Caki2 (cell line): Measurements from ENCODE around the gene TRANK1. TPM values are rescaled to one million over a fixed set of nuclear protein-coding genes. Genes with fewer than 3 reads are reported as not detected.
"Not testable (repeated sequence)": the region's sequence is repeated elsewhere in the genome, so short reads cannot be mapped to it uniquely, and the experiment has no call there.

ENCODE experiments used
- DNase-seq: peaks from one replicate; pipeline ENCODE4 v3.0.0-alpha.2; 2015; ENCODE audit warnings: low read depth
- in situ Hi-C: cut with HindIII; loops from 2 replicates; pipeline ENCODE4 v1.10.0; 2016; ENCODE audit warnings: low sequenced_read_pairs, low pct_unique_long_range_greater_than_20kb, mixed read lengths
- total RNA-seq: library from RNA; depleted of rRNA; stranded (reverse); fragments of >200 nt; shearing (Covaris generic); gene quantifications from 2 replicates; pipeline ENCODE4 v1.2.3, GENCODE V29; 2014; ENCODE audit warnings: low replicate concordance; rRNA removed

The TRANK1 gene
- total RNA-seq, result 4.0 and 16.1 TPM in 2 replicates

DNA sequence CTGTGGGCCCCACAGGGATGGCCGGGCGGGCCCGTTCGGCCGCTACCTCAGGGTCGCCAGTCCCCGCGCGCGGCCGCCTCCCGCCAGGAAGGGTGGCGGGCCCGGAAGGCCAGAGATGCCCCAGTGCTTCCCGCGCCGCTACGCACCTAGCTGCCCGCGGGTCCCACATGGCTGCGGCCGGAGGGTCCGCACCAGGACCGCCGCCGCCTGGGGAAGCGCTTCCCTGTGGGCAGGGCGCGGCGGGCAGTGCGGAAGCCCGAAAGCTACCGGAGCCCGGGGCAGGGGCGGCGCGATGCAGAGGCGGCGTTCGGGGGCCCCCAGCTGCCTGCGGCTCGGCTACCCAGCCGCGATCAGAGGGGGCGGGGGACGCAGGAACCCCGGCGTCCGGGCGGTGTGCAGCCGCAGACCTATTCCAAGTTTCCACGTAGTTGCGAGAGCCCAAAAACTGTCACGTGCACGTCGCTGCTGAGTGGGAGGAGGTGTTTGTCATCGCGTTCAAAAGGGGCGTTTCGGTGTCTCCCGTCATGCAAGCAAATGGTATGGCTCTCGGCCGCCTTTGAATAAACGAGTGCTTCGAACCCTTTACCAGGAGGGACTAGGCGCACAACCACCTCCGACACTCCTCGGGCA lies at the start of gene TRANK1:
TRANK1 (minus strand) TSS at position 414 of the 630 bp plus-strand sequence; CDS start at position 169, 245 bp downstream.
- in situ Hi-C loops, result no loop called here
- peak; percentile 20 for DNase-seq

DNA sequence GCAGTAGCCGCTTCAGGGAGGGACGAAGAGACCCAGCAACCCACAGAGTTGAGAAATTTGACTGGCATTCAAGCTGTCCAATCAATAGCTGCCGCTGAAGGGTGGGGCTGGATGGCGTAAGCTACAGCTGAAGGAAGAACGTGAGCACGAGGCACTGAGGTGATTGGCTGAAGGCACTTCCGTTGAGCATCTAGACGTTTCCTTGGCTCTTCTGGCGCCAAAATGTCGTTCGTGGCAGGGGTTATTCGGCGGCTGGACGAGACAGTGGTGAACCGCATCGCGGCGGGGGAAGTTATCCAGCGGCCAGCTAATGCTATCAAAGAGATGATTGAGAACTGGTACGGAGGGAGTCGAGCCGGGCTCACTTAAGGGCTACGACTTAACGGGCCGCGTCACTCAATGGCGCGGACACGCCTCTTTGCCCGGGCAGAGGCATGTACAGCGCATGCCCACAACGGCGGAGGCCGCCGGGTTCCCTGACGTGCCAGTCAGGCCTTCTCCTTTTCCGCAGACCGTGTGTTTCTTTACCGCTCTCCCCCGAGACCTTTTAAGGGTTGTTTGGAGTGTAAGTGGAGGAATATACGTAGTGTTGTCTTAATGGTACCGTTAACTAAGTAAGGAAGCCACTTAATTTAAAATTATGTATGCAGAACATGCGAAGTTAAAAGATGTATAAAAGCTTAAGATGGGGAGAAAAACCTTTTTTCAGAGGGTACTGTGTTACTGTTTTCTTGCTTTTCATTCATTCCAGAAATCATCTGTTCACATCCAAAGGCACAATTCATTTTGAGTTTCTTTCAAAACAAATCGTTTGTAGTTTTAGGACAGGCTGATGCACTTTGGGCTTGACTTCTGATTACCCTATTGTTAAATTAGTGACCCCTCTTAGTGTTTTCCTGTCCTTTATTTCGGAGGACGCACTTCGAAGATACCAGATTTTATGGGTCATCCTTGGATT lies 48.8 kb upstream of the TRANK1 start, which contains the start of gene MLH1:
MLH1 (plus strand) TSS at position 193 of the 958 bp plus-strand sequence; CDS start at position 223, 30 bp downstream.
- in situ Hi-C loops, result no loop called here
- peak; percentile 100 for DNase-seq

DNA sequence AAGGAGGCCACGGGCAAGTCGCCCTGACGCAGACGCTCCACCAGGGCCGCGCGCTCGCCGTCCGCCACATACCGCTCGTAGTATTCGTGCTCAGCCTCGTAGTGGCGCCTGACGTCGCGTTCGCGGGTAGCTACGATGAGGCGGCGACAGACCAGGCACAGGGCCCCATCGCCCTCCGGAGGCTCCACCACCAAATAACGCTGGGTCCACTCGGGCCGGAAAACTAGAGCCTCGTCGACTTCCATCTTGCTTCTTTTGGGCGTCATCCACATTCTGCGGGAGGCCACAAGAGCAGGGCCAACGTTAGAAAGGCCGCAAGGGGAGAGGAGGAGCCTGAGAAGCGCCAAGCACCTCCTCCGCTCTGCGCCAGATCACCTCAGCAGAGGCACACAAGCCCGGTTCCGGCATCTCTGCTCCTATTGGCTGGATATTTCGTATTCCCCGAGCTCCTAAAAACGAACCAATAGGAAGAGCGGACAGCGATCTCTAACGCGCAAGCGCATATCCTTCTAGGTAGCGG lies 48.0 kb upstream of the TRANK1 start, which contains the start of gene EPM2AIP1:
EPM2AIP1 (minus strand) TSS at position 326 of the 520 bp plus-strand sequence; CDS start at position 272, 54 bp downstream.
- no peak for DNase-seq
- in situ Hi-C loops, result no loop called here

DNA sequence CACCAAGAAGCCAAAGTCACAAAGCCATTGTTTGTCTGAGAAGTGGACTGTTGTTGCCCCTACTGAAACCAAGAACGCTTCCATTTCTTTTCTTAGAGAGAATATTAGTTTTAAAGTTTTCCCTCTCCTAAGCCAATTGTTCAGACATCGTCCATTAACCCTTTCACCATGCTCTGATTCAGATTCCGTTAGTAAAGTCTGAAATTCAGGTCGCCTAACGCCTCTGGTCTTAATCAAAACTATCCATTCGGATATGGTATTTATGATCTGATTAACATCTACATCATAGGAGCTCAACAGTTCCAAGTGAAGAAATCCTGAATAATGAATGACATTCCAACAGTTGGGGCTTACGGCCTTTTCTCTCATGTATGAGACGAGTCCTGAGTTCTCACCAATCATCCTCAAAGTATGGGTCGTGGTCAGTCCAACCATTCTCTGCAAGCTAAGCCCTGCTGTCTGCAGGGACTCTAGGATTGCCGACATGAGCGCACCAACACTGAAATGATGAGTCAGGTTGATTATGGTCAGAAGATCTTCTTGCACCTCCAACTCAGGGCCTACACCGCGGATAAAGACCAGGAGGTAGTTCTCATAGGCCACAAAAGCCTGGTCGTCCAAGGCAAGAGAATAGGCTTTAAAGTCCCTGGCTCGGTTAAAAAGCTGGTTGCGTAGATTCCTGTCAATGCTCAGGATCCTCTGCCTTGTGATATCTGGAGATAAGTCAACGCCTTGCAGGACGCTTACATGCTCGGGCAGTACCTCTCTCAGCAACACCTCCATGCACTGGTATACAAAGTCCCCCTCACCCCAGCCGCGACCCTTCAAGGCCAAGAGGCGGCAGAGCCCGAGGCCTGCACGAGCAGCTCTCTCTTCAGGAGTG lies 47.3 kb upstream of the TRANK1 start:
- in situ Hi-C loops, result no loop called here
- DNase-seq, result no peak

DNA sequence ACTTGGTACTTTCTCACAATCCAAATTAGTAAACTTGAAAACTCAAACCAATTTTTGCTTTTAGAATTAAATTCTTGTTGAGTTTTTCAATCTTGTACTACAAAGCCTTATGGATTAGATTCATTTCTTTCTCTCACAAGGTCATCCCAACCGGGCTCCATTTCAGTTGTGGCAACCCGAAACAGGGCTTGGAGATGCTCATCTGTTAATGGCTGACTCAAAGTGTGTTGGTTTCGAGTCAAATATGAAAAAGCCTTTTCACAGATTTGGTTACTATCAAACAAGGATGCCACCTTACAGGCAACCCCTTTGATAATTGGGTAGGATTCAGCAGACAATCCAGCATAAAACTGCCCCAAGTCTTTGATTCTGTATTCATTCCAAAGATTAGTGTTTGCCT lies 46.3 kb upstream of the TRANK1 start:
- in situ Hi-C loops, result no loop called here
- no peak for DNase-seq

DNA sequence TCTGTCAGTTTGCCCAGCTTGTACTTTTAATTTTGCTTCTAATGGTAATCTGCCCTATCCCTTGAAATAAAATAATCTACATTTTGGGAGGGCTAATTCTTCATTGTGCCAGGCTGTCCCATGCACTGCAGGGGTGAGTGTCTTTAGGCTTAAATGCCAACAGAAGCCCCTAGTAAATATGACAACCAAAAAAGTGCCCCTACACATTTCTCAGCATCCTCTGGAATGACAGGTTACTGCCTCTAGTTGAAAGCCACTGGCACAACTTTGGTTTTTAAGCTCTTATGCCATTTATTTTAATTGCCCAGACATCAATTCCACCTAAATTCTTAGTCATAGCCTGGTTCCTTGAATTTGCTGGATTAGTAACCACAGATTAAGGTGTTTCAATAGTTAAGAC lies 44.7 kb upstream of the TRANK1 start:
- in situ Hi-C loops, result no loop called here
- DNase-seq, result no peak

DNA sequence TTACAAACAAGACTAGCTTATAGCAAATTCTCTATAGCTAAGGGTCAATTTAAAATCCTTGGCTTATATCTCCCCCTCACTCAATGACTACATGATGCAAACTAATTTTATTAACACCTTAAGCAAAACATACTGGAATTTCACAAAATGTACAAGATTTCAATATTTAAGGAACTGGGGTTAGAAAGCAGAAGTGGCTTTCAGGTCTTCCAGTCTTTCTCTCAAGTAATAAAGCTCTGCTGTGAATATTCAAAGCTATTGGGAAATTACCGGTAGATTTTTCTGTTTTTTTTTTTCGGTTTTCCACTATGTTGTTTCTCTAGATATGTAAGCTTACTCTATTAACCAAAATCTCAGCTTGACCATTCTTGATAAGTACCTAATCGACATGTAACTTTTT lies 44.2 kb upstream of the TRANK1 start:
- in situ Hi-C loops, result no loop called here

DNA sequence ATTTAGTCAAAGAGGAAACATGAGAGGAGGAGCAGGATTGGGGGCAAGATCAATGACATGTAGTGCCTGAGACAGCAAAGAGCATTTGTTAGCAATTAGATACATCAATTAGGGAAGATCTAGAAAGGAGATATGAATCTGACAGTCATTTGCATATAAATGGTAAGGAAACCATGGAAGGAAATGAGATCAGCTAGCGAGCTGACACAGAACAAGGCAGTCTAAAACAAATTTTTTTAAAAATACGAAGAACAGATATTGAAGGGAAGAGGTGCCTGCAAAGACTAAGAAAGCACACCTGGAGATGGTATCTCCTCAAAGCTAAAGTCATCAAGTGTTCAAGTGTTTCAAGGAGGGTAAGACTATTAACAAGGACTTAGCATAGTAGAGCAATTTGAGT lies 43.5 kb upstream of the TRANK1 start:
- DNase-seq, result no peak
- in situ Hi-C loops, result no loop called here

More for the DNA sequence above, 44.2 kb upstream of the TRANK1 start:
- DNase-seq, result no peak

DNA sequence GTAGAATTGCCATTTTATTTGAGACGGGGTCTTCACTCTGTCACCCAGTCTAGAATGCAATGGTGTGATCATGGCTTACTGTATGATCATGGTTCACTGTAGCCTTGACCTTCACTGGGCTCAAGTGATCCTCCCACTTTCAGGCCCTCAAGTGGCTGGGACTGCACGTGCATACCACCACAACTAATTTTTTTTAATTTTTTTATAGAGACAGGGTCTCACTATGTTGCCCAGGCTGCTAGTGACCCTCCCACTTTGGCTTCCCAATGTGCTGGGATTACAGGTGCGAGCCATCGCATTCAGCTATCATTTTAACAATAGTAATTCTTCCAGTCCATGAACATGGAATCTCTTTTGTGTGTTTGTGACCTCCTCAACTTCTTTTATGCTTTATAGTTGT lies 36.2 kb upstream of the TRANK1 start:
- in situ Hi-C loops, result no loop called here
- no peak for DNase-seq

DNA sequence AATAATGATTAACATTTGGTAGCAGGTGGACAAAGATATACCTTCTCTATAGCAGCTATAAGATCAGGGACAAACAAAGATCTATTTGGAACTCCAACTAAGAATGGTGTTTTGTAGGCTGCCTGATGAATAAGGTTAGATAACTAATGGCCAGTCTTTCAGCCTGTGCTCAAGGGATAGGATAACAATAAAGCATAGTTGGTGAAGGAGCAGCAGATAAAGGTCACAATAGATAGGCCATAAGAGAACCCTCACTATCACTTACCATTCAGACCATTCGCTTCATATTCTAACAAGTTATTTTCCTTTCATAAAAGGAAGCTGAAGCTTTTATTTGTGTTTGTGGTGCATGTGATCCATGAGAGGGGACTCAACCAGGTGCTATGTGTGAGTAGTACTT lies 28.3 kb upstream of the TRANK1 start:
- no peak for DNase-seq
- in situ Hi-C loops, result no loop called here

DNA sequence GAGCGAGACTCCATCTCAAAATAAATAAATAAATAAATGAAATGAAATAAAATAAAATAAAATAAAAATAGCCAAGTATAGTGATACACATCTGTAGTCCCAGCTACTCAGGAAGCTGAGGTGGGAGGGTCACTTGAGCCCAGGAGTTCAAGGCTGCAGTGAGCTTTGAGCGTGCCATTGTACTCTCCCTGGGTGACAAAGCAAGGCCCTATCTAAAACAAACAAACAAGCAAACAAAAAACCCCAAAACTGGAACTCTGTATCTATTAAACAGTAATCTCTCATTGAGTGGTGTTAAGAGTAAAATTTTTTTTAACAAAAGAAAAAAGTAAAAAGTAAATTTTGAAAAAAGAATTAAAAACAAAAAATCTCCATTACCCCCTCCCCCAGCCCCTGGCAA lies 27.3 kb upstream of the TRANK1 start:
- in situ Hi-C loops, result no loop called here
- DNase-seq, result no peak

DNA sequence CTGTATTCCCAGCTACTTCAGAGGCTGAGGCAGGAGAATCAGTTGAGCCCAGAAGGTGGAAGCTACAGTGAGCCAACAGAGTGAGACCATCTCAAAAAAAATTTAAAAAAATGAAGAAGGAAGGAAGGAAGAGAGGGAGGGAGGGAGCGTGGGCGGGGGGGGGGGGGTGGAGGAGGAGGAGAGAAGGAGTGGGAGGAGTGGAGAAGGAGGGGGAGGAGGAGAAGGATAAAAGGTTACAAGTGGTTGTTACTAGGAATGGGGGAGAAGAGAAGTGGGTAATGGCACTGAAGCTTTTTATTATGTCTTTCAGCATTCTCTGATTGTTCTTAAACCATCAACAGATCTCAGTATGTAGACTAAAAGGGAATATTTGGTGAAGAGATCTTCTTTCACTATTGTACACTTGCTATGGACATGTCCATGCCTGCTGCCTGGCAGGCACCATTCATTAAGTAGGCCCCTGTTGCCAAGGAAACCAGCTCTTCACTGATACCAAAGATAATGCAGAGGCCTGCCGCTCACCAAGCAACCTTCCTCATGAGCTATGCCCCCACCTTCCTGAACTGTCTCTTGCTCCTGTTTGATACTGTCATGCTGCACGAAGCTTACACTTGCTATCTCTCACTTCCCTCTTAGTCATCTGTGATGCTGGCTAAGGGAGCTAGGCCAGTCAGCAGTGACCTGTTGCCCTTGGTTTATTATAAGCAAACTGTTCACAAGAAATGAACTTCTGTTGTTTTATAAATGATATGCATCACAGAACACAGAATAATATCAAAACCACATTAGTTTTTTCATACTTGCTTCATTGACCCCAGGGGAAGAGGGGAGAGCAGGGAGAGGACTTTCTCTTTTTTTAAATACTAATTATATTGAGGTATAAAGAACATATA lies 24.9 kb upstream of the TRANK1 start:
- in situ Hi-C loops, result no loop called here
- peak; percentile 93 for DNase-seq

DNA sequence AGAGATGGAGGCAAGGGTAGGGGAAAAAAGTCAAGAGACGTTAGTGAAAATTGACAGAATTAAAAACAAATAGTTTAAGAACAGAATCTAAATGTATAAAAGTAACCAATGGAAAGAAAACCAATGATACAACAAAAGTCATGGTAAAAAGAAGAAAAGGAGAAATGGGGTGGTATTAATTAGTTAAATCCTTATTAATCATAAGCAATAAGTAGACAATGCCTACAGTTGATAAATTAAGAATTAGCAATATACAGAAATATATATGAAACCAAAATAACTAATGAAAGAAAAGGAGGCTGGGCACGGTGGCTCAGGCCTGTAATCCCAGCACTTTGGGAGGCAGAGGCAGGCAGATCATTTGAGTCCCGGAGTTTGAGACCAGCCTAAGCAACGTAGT lies 24.2 kb upstream of the TRANK1 start:
- in situ Hi-C loops, result no loop called here
- no peak for DNase-seq

DNA sequence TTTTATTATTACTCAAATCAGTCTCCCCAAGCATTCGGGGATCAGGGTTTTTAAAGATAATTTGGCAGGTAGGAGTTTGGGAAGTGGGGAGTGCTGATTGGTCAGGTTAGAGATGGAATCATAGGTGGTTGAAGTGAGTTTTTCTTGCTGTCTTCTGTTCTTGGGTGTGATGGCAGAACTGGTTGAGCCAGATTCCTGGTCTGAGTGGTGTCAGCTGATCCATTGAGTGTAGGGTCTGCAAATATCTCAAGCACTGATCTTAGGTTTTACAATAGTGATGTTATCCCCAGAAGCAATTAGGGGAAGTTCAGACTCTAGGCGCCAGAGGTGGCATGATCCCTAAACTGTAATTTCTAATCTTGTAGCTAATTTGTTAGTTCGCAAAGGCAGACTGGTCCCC lies 20.6 kb upstream of the TRANK1 start:
- in situ Hi-C loops, result no loop called here
- no peak for DNase-seq

DNA sequence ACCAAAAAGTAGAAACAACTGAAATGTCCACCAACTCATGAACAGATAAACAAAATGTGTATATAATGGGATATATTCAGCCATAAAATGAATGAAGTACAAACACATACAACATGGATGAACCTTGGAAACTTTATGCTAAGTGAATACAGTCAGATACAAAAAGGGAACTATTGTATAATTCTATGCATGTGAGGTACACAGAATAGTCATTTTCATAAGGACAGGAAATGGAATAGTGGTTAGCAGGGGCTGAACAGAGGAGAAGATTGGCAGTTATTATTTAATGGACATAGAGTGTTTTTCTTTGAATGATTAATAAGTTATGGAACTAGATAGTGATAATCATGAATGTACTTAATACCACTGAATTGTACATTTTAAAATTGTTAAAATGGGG lies 20.0 kb upstream of the TRANK1 start:
- no peak for DNase-seq
- in situ Hi-C loops, result no loop called here

DNA sequence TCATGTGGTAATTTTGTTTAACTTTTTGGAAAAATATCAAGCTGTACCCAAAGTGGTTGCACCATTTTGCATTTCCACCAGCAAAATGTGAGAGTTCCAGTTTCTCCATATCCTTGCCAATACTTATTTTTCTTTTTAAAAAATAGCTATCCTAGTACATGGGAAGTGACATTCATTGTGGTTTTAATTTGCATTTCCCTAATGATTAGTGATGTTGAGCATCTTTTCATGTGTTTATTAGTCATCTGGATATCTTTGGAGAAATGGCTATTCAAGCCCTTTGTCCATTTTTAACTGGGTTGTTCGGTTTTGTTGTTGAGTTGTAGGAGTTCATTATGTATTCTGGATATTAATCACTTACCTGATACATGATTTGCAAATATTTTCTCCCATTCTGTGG lies 19.5 kb upstream of the TRANK1 start:
- in situ Hi-C loops, result no loop called here

DNA sequence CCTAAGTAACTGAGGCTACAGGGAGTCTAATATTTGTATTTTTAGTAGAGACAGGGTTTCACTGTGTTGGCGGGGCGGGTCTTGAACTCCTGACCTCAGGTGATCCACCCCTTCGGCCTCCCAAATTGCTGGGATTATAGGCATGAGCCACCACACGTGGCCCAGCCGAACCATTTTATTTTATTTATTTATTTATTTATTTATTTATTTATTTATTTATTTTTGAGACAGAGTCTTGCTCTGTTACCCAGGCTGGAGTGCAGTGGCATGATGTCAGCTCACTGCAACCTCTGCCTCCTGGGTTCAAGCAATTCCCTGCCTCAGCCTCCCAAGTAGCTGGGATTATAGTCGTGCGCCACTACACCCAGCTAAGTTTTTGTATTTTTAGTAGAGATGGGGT lies 18.2 kb upstream of the TRANK1 start:
- DNase-seq, in situ Hi-C loops: not testable (repeated sequence)

More for the DNA sequence above, 19.5 kb upstream of the TRANK1 start:
- no peak for DNase-seq
